AG09319 (cell line): ENCODE data around the gene ZDHHC4.

Source experiments
- DNase-seq: peaks from one replicate; pipeline ENCODE4 v3.0.0-alpha.2; 2010; ENCODE audit warnings: low read depth; ENCODE audit errors: extremely low read depth
- TF ChIP-seq, protein P1 (sequence below): IDR thresholded peaks from 2 replicates; pipeline ENCODE4 v1.5.1; 2011; ENCODE audit warnings: low read depth, mild to moderate bottlenecking, inconsistent platforms, low read length, moderate library complexity

Gene ZDHHC4

DNA sequence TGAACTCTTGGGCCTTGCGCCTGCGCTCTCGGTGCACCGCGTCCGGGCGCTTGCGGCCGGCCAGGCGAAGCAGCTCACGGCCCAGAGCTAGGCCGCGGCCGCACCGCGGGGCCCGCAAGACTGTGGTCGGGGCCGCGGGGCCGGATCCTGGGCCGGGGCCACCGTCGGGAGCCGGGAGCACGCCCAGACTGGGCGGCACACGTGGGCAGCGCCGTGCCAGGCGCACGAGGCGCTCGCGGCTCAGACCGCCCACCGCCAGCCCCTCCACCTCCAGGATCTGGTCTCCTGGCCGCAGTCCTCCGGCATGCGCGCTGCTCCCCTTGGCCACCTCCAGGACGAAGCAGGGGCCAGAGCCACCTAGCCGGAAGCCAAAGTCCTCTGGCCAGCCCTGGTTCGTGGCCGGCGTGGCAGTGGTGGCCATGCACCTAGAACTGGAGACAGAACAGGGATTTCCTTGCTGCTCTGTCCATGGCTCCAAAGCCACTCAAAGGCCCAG is 26.2 kb upstream of the ZDHHC4 start, which contains the start of gene GRID2IP:
GRID2IP (minus strand) TSS at position 446 of the 496 bp plus-strand sequence; CDS start at position 421, 25 bp downstream.
- no peak for DNase-seq
- TF ChIP-seq, protein P1, sequence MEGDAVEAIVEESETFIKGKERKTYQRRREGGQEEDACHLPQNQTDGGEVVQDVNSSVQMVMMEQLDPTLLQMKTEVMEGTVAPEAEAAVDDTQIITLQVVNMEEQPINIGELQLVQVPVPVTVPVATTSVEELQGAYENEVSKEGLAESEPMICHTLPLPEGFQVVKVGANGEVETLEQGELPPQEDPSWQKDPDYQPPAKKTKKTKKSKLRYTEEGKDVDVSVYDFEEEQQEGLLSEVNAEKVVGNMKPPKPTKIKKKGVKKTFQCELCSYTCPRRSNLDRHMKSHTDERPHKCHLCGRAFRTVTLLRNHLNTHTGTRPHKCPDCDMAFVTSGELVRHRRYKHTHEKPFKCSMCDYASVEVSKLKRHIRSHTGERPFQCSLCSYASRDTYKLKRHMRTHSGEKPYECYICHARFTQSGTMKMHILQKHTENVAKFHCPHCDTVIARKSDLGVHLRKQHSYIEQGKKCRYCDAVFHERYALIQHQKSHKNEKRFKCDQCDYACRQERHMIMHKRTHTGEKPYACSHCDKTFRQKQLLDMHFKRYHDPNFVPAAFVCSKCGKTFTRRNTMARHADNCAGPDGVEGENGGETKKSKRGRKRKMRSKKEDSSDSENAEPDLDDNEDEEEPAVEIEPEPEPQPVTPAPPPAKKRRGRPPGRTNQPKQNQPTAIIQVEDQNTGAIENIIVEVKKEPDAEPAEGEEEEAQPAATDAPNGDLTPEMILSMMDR: no peak

- TF ChIP-seq, protein P1: no peak
- no peak for DNase-seq
Observed at GRCh38 chr7:6553448-6554044, 23.7 kb upstream of the ZDHHC4 start.

GRCh38 chr7:6554848-6555247 is 22.4 kb upstream of the ZDHHC4 start:
- TF ChIP-seq, protein P1: no peak
- DNase-seq: no peak

- DNase-seq: no peak
- TF ChIP-seq, protein P1: no peak
Observed at GRCh38 chr7:6556196-6556595, 21.1 kb upstream of the ZDHHC4 start.

DNA sequence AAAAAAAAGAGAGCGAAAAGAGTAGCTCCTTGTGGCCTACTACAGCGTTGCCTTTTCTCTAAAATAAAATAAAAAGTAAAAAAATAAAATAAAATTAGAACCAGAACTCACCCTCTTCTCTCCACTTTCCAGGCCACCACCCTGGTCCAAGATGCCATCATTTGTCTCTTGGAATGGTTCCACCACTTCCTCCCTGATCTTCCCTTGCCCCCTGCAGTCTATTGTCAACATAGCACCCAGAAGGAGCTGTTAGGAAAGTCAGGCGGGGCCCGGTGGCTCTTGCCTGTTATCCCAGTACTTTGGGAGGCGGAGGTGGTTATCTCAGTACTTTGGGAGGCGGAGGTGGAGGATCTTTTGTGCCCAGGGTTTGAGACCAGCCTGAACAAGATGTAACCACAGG is 18.4 kb upstream of the ZDHHC4 start:
- DNase-seq: no peak
- TF ChIP-seq, protein P1: peak; percentile 23

GRCh38 chr7:6559896-6560295 is 17.4 kb upstream of the ZDHHC4 start:
- DNase-seq: no peak
- TF ChIP-seq, protein P1: no peak

- DNase-seq: no peak
- TF ChIP-seq, protein P1: no peak
Observed at GRCh38 chr7:6562106-6562505, 15.1 kb upstream of the ZDHHC4 start.
